Measurements from ENCODE around the gene FASTK.
A peak's percentile ranks its signal among the peaks of the same experiment; 100 is the strongest.

The FASTK gene

DNA sequence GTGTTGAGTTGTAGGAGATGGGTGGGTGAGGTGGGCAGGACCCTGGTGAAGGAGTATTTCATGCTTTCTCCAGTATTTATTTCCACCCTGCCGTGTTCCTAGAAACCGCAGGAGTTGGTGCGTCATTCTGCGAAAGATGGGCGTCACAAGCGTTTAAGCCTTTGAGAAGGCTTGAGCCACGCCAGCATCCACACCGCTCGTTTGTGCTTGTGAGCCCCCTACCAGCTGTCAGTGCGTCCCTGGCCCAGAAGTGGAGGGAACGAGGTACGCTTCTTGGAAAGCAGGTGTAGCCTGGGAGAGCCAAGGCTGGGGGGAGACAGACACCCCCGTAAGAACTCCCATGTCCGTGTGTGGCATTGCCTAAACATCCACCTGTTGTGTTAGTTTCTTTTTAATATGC lies 11.4 kb upstream of the FASTK start:
- no peaks in the 10 kb centered on the region for H3K36me3 Mint-ChIP-seq
- H3K4me1 Mint-ChIP-seq, result peaks cover 26% of the 10 kb centered on the region
- no peak for ATAC-seq
- H3K9me3 Mint-ChIP-seq, result no peaks in the 10 kb centered on the region
- no peak overlapping the region for H3K4me3 Mint-ChIP-seq
- H3K27ac Mint-ChIP-seq, result no peak overlapping the region
- DNase-seq (ENCODE audit: low spot score in 2 of 2), result no peak

DNA sequence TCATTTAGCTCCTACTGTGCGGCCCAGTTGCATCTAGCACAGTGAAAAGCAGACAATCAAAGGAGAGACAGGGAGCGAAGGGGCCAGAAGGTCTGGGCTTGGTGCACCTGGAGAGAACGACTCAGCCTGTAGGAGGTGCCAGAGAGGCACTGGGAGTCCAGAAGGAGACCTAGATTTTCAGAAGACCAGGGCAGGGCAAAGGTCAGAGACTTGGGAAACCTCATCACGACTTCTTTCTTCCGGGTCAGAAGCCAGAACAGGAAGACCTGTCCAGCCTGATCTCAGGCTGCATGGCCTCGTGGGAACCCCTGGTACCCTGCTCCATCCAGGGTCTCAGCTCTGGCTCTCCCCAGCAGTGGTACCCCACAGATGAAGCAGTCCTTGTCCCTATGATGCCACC lies 10.8 kb upstream of the FASTK start:
- Mint-ChIP-seq H3K27ac (no peak overlapping the region), H3K4me1 (peaks cover 26% of the 10 kb centered on the region), H3K4me3 (no peak overlapping the region), H3K9me3 (no peaks in the 10 kb centered on the region), H3K36me3 (no peaks in the 10 kb centered on the region)
- DNase-seq (ENCODE audit: low spot score in 2 of 2) (no peak), ATAC-seq (no peak)

DNA sequence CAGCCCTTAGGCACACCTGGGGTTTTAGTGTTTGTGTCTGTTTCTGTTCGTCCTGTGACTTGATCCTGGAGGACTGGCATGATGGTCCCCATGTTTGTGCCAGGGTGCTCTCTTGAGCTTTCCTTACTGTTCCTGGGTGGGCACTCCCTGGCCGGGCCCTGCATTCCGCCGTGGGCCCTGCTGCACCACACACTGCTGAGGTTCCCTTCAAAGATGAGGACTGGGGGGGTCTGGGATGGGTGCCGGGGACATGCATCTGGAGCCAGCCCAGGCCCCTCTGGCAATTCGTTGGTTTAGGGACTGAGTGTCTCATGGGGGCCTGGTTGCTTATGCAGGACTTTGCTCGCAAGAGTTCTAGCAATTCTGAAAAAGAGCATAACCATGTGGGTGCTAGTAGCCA lies 10.4 kb upstream of the FASTK start:
- Mint-ChIP-seq H3K4me3 (no peak overlapping the region), H3K9me3 (no peaks in the 10 kb centered on the region), H3K36me3 (peaks cover under 1% of the 10 kb centered on the region), H3K27ac (no peak overlapping the region), H3K4me1 (peaks cover 26% of the 10 kb centered on the region)
- no peak for ATAC-seq
- no peak for DNase-seq (ENCODE audit: low spot score in 2 of 2)

DNA sequence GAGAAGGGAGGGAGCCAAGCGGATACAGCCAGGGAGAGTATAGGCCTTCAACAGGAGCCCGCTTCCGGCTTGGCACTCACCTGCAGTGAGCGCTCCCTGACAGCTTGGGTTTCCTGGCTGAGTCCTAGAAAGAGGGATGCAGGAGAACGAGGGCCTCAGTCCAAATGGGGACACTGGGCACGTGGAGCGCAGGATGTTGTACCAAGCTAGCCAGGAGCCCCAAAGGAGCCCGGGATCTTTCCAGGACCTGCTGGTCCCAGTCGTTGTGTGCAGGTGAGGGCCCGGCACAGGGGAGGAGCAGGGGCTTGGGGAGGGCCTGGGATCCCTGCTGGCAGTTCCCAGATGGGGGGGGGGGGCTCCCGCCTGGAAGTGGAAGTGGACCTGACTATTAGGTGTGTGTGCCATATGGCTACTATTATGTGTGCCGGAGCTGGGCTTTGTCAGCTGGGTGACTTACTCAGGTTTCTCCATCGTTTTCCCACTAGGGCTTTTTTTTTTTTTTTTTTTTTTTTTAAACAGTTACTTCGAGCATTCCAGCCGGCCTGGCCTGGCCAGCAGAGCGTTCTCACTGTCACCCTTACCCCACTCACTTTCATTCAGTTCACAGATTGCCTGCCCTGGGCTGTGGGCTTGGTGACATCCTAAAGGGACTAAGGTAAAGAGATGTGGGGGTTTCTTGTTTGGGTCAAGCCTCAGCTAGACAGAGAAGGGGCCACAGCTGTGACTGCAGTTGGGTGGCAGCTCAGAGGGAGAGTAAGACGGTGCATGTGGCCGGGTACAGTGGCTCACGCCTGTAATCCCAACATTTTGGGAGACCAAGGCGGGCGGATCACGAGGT lies 9.5 kb upstream of the FASTK start:
- Mint-ChIP-seq H3K4me1 (peaks cover 35% of the 10 kb centered on the region), H3K9me3 (no peaks in the 10 kb centered on the region), H3K4me3 (no peak overlapping the region), H3K36me3 (peaks cover 9% of the 10 kb centered on the region), H3K27ac (no peak overlapping the region)
- no peak for ATAC-seq
- no peak for DNase-seq (ENCODE audit: low spot score in 2 of 2)

DNA sequence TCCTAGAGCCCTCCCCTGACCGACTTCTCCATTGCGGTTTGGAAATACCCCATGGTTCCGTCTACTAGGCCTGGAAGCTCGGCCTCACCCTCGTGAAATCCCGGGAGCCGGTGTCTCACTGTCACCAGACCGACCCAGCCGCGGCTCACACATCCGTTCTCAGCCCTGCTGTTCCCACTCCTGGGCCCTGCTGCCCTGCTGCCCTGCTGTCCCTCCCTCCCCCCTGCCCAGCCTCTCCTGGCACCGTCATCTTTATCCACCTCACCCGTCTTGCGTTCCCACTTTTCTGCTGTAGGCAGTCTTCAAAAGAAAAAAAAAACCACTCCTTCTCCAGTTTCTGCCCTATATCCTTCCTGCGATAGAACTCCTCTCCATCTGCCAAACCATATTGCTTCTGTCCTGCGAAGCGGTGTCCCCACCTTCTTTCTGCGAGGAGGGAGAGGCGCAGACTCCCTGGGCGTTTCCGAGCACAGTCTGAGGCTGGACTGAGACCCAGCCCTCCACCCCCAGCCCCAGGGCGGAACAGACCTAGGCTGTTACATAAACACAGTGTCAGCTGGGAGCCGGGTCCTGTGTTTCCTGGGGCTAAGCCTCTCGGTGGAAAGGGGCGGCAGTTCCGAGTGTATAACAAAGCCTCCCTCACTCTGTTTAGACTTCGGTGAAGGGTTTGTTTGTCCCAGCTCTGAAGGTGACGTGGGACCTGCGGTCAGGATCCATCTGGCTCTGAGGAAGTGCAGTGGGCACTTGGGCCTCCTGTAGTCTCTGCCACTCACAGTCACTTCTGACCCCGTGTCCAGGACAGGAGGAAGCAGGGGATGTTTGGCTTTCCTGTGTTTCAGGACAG lies 8.5 kb upstream of the FASTK start:
- no peaks in the 10 kb centered on the region for H3K9me3 Mint-ChIP-seq
- H3K4me1 Mint-ChIP-seq, result peaks cover 35% of the 10 kb centered on the region
- H3K36me3 Mint-ChIP-seq, result peaks cover 10% of the 10 kb centered on the region
- ATAC-seq (no peak), DNase-seq (ENCODE audit: low spot score in 2 of 2) (no peak)
- H3K27ac Mint-ChIP-seq, result peak overlapping the region; percentile 26
- peak overlapping the region; percentile 43 for H3K4me3 Mint-ChIP-seq

DNA sequence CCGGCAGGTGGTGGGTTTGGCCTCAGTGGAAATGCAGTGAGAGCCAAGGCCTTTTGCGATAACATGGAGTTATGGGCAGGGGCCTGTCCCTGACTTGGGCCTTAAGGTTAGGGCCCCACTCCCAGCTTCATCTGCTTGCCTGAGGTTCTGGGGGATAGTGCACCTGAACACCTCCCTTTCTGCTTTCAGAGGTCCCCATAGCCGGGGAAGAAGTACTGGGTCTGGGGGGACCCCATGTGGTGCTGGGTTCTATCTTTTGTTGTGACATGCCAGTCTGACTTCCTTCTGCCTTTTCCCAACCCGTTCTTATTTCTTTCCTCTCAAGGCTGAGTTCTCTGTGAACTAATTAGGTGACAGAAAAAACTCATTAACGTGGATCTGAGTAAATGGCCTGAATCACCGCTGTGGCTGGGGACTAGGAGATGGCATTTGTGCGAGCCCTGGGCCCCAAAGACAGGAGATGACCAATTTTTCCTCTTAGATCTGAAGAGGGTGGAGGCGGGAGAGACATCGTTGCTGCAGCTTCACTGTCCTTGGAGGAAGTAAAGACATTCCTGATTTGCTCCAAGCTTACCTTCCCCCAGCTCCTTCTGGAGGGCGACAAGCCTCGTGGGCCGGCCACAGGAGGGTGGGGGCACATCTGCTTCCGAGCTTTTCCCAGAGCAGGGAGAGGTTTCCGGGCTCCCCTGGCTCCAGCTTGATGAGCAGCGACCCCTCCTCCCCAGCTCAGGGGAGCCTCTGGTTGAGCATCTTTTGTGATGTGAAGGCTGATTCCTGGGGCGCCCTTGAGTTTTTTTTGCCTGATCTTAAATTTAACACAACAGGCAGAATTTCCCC lies 7.6 kb upstream of the FASTK start:
- Mint-ChIP-seq H3K4me1 (peaks cover 40% of the 10 kb centered on the region), H3K27ac (no peak overlapping the region), H3K9me3 (no peaks in the 10 kb centered on the region), H3K36me3 (peaks cover 10% of the 10 kb centered on the region), H3K4me3 (peak overlapping the region; percentile 98)
- ATAC-seq (no peak), DNase-seq (ENCODE audit: low spot score in 2 of 2) (no peak)

DNA sequence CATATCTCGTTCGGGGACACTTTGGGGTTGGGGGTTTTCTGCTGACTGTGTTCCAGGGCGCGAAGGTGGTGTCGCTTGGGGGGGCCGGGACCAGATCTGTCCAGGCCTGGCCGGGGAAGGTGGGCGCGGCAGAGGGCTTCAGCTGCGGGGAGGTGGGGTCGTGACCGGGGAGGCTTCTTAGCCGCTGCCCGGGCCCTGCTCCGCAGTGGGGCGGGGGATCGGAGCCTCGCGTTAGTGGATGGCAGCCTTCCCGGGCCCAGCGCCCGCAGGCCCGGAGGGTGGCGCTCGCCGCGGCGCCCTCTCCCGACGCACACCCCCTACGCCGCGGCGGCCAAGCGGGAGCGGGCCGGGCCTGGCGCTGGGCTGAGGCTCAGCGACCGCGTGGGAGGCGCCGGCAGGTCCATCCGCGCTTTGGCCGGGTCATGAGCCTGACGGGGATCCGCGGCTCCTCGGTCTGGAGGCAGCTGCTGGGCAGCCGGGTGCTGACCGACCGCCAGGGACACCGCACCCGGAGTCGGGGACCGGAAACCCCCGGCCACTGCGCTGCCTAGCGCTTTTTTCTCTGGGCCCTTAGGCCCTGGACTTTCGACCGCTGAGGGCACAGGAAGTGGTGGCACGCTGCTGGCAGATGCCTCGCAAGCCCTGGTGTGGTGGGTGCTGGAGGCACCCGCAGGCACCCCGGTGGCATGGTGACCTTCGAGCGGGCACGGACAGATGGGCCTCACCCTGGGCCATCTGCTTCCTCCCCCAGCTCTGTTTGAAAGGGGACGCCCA lies 6.8 kb upstream of the FASTK start:
- Mint-ChIP-seq H3K27ac (peak overlapping the region; percentile 37), H3K9me3 (no peaks in the 10 kb centered on the region), H3K4me1 (peaks cover 46% of the 10 kb centered on the region), H3K4me3 (peak overlapping the region; percentile 98), H3K36me3 (peaks cover 10% of the 10 kb centered on the region)
- peak; percentile 38 for ATAC-seq
- DNase-seq (ENCODE audit: low spot score in 2 of 2), result peak in 1 of 2 donors; percentile 76

DNA sequence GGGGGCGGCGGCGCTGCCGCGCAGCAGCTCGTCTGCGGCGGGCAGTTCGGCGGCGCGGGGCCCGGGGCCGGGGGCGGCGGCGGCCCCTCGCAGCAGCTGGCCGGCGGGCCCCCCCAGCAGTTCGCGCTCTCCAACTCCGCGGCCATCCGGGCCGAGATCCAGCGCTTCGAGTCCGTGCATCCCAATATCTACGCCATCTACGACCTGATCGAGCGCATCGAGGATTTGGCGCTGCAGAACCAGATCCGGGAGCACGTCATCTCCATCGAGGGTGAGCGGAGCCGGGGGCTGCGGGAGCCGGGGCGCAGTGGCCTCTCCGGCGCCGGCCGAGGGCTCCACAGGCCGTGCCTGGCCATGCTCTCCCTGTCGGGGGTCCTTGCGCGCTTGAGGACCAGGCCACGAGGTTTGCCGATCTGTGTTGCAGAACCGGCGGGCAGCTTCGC lies 6.2 kb upstream of the FASTK start:
- DNase-seq (ENCODE audit: low spot score in 2 of 2) (no peak), ATAC-seq (peak; percentile 14)
- peaks cover 53% of the 10 kb centered on the region for H3K4me1 Mint-ChIP-seq
- H3K36me3 Mint-ChIP-seq, result peaks cover 10% of the 10 kb centered on the region
- H3K4me3 Mint-ChIP-seq, result peak overlapping the region; percentile 98
- no peaks in the 10 kb centered on the region for H3K9me3 Mint-ChIP-seq
- peak overlapping the region; percentile 37 for H3K27ac Mint-ChIP-seq

DNA sequence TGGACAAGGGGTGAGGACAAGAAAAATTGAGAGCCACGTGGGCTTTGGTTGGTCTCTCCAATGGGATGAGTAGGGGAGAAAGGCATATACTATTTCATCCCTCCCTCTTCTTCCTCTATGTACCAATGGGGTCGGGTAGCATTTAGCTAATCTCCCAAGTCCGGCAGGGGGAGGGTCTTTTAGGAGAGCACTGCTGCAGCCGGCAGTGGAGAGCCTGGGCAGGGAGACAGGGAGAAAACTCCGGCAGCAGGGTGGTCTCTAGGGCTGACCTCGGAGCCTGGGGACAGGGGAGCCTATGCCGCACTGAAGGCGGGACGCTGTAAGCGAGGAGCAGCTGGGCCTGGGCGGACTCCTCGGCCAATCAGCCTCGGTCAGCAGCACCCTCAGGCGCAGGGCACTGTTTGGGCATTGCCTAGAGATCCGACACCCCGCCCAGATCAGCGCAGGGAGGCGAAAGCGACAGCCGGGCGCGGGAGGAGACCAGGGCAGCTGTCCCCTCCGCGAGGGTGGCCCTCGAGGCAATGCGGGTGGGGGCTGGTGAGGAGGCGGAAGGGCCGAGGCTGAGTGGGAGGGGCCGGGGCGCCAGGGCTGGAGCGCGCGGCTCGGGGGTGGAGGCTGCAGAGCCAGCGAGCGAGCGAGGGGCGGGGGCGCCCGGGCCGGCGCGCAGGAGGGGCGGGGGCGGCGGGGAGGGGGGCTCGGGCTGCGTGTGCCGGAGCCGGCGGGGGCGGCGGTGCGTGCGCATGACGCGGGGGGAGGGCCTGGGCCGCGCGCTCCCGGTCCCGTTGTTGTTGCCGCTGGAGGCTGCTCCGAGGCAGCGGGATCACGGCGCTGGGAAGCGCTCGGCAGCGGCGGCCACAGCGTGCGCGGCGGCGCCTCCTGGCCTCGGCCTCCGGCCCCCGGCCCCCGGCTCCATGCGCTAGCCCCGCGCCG lies 5.3 kb upstream of the FASTK start, which contains the start of gene AGAP3:
TSS of gene AGAP3 (plus strand) at position 785 of the 930 bp plus-strand sequence. CDS start 267 bp downstream, outside the sequence.
- H3K9me3 Mint-ChIP-seq, result no peaks in the 10 kb centered on the region
- peaks cover 10% of the 10 kb centered on the region for H3K36me3 Mint-ChIP-seq
- peaks cover 47% of the 10 kb centered on the region for H3K4me1 Mint-ChIP-seq
- peak; percentile 43 for ATAC-seq
- peak in 1 of 2 donors; percentile 81 for DNase-seq (ENCODE audit: low spot score in 2 of 2)
- H3K4me3 Mint-ChIP-seq, result peak within 1 kb of the TSS; percentile 98
- H3K27ac Mint-ChIP-seq, result peak within 1 kb of the TSS; percentile 88

DNA sequence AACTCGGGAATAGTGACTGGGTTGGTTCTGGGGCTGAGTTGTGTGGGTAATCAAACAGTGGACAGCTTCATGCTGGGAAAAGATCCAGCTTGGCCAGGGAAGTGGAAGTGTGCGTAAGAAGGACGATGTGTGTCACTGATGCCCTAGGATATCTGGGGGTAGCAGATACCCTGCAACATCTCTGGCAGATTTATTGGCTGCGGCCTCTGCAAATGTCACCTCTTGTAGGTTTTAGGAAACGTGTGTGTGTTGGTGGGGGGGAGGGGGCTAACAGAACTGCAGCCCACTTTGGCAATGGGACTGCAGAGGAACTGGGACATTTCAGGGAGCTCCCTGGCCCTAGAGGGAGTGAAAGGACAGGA lies 4.7 kb upstream of the FASTK start:
- peaks cover 10% of the 10 kb centered on the region for H3K36me3 Mint-ChIP-seq
- H3K4me3 Mint-ChIP-seq, result peak overlapping the region; percentile 98
- DNase-seq (ENCODE audit: low spot score in 2 of 2), result no peak
- H3K27ac Mint-ChIP-seq, result peak overlapping the region; percentile 88
- no peak for ATAC-seq
- H3K9me3 Mint-ChIP-seq, result no peaks in the 10 kb centered on the region
- H3K4me1 Mint-ChIP-seq, result peaks cover 46% of the 10 kb centered on the region

DNA sequence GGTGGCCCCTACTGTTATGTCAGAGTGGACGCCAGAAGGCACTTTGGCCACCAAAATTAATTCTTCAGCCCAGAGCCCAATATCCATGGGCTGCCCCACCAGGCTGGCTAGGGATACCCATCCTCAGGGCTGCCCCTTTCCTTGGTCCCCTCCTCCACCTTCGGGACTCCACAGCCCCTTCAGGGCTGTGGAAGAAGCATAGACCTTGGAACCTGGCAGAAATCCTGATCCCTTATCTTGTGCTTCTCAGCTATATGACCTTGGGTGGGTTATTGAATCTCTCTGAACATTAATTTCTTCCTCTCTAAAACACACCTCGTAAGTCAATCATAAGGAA lies 3.2 kb upstream of the FASTK start:
- Mint-ChIP-seq H3K36me3 (peaks cover 21% of the 10 kb centered on the region), H3K27ac (no peak overlapping the region), H3K4me3 (peak overlapping the region; percentile 98), H3K4me1 (peaks cover 48% of the 10 kb centered on the region), H3K9me3 (no peaks in the 10 kb centered on the region)
- no peak for DNase-seq (ENCODE audit: low spot score in 2 of 2)
- no peak for ATAC-seq

DNA sequence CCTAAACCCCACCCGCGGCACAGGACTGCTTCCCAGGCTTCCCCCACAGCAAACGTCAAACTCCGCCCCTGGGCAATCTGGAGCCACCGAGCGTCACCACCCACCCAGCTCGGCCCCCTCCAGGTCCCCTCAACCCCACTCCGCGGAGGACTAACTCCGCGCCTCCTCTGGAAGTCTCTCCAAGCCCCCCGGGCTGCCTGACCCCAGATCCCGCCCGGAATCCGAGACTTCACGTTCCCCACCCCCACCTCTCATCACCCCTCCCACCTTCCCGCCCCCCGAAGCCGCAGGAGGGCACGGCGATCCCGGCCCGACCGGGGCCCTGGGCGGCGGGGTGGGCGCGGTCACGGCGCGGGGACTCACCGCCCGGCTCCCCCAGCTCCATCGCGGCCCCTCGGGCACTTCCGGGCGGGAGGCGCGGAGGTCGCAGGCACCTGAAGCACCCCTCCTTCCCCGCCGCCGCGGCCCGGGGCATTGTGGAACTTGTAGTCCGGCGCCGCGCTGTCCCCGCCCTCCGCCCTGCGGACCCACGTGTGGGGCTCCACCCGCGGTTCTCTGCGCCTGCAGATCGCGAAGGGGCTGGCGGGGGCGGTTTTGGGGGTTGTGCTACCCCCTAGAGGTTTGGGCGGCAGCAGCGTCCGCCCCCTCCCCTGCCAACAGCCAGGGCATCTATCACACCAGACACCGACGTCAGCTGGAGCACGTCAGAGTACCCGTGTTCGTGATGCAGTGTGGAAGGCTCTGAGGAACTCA lies 2.6 kb upstream of the FASTK start, which contains the start of gene TMUB1:
TSS of gene TMUB1 (minus strand) at position 423 of the 753 bp plus-strand sequence. CDS start 930 bp downstream, outside the sequence.
- ATAC-seq (peak; percentile 71), DNase-seq (ENCODE audit: low spot score in 2 of 2) (peak; percentile 74 to 91)
- peaks cover 53% of the 10 kb centered on the region for H3K4me1 Mint-ChIP-seq
- H3K27ac Mint-ChIP-seq, result peak within 1 kb of the TSS; percentile 96
- H3K4me3 Mint-ChIP-seq, result peak within 1 kb of the TSS; percentile 98
- peaks cover 23% of the 10 kb centered on the region for H3K36me3 Mint-ChIP-seq
- no peaks in the 10 kb centered on the region for H3K9me3 Mint-ChIP-seq

Measured in stimulated activated effector memory CD8-positive, alpha-beta T cell treated with anti-CD3 and anti-CD28 coated beads, Interleukin-12 subunit alpha, Interleukin-12 subunit beta, amount 100 ng/mL, for 72 hours (primary cell).